Mesodermal cell (in vitro differentiated cells): ENCODE results near the gene TRERF1.

ENCODE experiments used
- H3K27ac ChIP-seq: 2 replicates; pipeline ENCODE4 v1.7.0; 2013; ENCODE audit warnings: mild to moderate bottlenecking, low read depth, low read length, moderate library complexity; ENCODE audit not compliant: severe bottlenecking
- H3K36me3 ChIP-seq: 2 replicates; pipeline ENCODE4 v1.7.1; 2013; ENCODE audit warnings: mild to moderate bottlenecking, low read length, moderate library complexity; ENCODE audit not compliant: control insufficient read depth, insufficient read depth
- H3K4me1 ChIP-seq: one replicate; pipeline ENCODE4 v1.7.1; 2013; ENCODE audit warnings: mild to moderate bottlenecking, low read length; ENCODE audit not compliant: insufficient read depth, control insufficient read depth, poor library complexity, severe bottlenecking
- H3K4me3 ChIP-seq: 2 replicates; pipeline ENCODE4 v1.7.0; 2013; ENCODE audit warnings: low read length, control low read depth, mild to moderate bottlenecking; ENCODE audit not compliant: insufficient read depth, poor library complexity, severe bottlenecking; ENCODE audit errors: extremely low read depth
- H3K9me3 ChIP-seq: 2 replicates; pipeline ENCODE4 v1.7.1; 2013; ENCODE audit warnings: mild to moderate bottlenecking, low read length, moderate library complexity; ENCODE audit not compliant: control insufficient read depth
- WGBS, 2 experiments: methylation state at CpG; one replicate each; pipeline ENCODE4 v1.1.5; 2013; ENCODE audit warnings: missing lambda C conversion rate in 2 of 2; ENCODE audit not compliant: insufficient coverage in 2 of 2; 5-methylcytosine and 5-hydroxymethylcytosine counted together

TRERF1 gene

GRCh38 chr6:42318480-42318879 is 133.2 kb downstream of the TRERF1 start:
- WGBS, 2 experiments: 90 to 100% methylated on average over 2 of the region's 2 CpGs

GRCh38 chr6:42316981-42317380 is 134.7 kb downstream of the TRERF1 start:
- Histone ChIP-seq H3K4me3 (no peak overlapping the region), H3K4me1 (peaks cover 58% of the 10 kb centered on the region), H3K36me3 (no peaks in the 10 kb centered on the region), H3K9me3 (no peaks in the 10 kb centered on the region), H3K27ac (peak overlapping the region; percentile 97)
- 88 to 100% methylated on average over 1 of the region's 2 CpGs for WGBS, 2 experiments

More at GRCh38 chr6:42318480-42318879, 133.2 kb downstream of the TRERF1 start:
- H3K4me1 ChIP-seq: peaks cover 51% of the 10 kb centered on the region
- no peaks in the 10 kb centered on the region for H3K9me3 ChIP-seq
- no peaks in the 10 kb centered on the region for H3K36me3 ChIP-seq
- no peak overlapping the region for H3K4me3 ChIP-seq
- H3K27ac ChIP-seq: no peak overlapping the region

GRCh38 chr6:42315991-42316970 is 135.4 kb downstream of the TRERF1 start:
- 27 to 60% methylated on average over 2 to 3 of the region's 8 CpGs for WGBS, 2 experiments
- no peaks in the 10 kb centered on the region for H3K9me3 ChIP-seq
- H3K4me3 ChIP-seq: no peak overlapping the region
- H3K36me3 ChIP-seq: no peaks in the 10 kb centered on the region
- peak overlapping the region; percentile 97 for H3K27ac ChIP-seq
- peaks cover 58% of the 10 kb centered on the region for H3K4me1 ChIP-seq

- H3K4me1 ChIP-seq: peaks cover 50% of the 10 kb centered on the region
- H3K36me3 ChIP-seq: no peaks in the 10 kb centered on the region
- no peaks in the 10 kb centered on the region for H3K9me3 ChIP-seq
- 91 to 95% methylated on average over 8 of the region's 10 CpGs for whole genome bisulfite sequencing, 2 experiments
- peak overlapping the region; percentile 97 for H3K27ac ChIP-seq
- no peak overlapping the region for H3K4me3 ChIP-seq
Observed at GRCh38 chr6:42315259-42315990, 136.3 kb downstream of the TRERF1 start.

GRCh38 chr6:42314571-42315258 is 137.0 kb downstream of the TRERF1 start:
- Histone ChIP-seq H3K4me3 (no peak overlapping the region), H3K4me1 (peaks cover 50% of the 10 kb centered on the region), H3K27ac (no peak overlapping the region), H3K9me3 (no peaks in the 10 kb centered on the region), H3K36me3 (no peaks in the 10 kb centered on the region)
- 90 to 93% methylated on average over 10 of the region's 10 CpGs for WGBS, 2 experiments

GRCh38 chr6:42313941-42314570 is 137.7 kb downstream of the TRERF1 start:
- 92 to 94% methylated on average over 5 to 6 of the region's 9 CpGs for WGBS, 2 experiments
- Histone ChIP-seq H3K4me3 (no peak overlapping the region), H3K27ac (no peak overlapping the region), H3K9me3 (no peaks in the 10 kb centered on the region), H3K4me1 (peaks cover 50% of the 10 kb centered on the region), H3K36me3 (no peaks in the 10 kb centered on the region)

- Histone ChIP-seq H3K36me3 (no peaks in the 10 kb centered on the region), H3K4me3 (no peak overlapping the region), H3K27ac (no peak overlapping the region), H3K9me3 (no peaks in the 10 kb centered on the region), H3K4me1 (peaks cover 47% of the 10 kb centered on the region)
- 88 to 98% methylated on average over 4 to 6 of the region's 6 CpGs for WGBS, 2 experiments
Observed at GRCh38 chr6:42313038-42313437, 138.7 kb downstream of the TRERF1 start.

- WGBS, 2 experiments: no CpG with 5 or more reads among the region's 2 CpGs
- no peaks in the 10 kb centered on the region for H3K4me1 ChIP-seq
- H3K36me3 ChIP-seq: no peaks in the 10 kb centered on the region
- no peak overlapping the region for H3K4me3 ChIP-seq
- H3K9me3 ChIP-seq: no peaks in the 10 kb centered on the region
- no peak overlapping the region for H3K27ac ChIP-seq
Observed at GRCh38 chr6:42307141-42307470, 144.6 kb downstream of the TRERF1 start.

GRCh38 chr6:42306439-42307140 is 145.1 kb downstream of the TRERF1 start:
- H3K27ac ChIP-seq: no peak overlapping the region
- H3K4me3 ChIP-seq: no peak overlapping the region
- no peaks in the 10 kb centered on the region for H3K4me1 ChIP-seq
- H3K36me3 ChIP-seq: no peaks in the 10 kb centered on the region
- no peaks in the 10 kb centered on the region for H3K9me3 ChIP-seq
- WGBS, 2 experiments: 80 to 85% methylated on average over 1 to 4 of the region's 7 CpGs
